ENCODE measurements around the gene NOTCH4. TPM values are rescaled to one million over a fixed set of nuclear protein-coding genes. Genes with fewer than 3 reads are reported as not detected.

The NOTCH4 gene
- total and polyA plus RNA-seq, 2 experiments from 2014 or later: 2.7 to 2.8 TPM

DNA sequence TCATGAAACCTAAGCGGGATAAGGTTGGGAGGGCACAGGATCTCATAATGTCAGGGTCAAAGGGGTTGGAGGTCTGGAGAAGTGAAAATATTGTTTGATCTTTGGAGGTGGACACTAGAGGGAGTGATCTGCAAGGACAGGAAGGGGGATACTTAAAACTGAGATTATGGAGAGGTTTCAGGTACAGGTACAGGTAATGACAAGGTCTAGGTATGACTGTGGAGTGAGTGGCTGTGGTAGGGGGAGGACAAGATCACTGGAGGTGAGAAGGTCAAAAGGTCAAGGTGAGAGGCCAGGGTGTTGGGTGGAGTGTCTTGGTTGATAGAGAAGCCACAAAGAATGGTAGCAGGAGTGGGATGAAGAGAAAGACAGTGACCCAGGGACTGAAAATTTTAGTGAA is 16.8 kb upstream of the NOTCH4 start (continued):
- TF ChIP-seq ZNF462 (CRISPR knock-in tag; IDR thresholded peaks at IDR 0.05): no peak
- TF ChIP-seq JUNB (IDR thresholded peaks at IDR 0.05; ENCODE audit: unreplicated experiment): no peak
- TF ChIP-seq EZH2phosphoT487 (IDR thresholded peaks at IDR 0.05; ENCODE audit: unreplicated experiment): no peak
- no peak for TF ChIP-seq ZNF331 (CRISPR knock-in tag; IDR thresholded peaks at IDR 0.05; ENCODE audit: low read depth)
- TF ChIP-seq NANOG (IDR thresholded peaks at IDR 0.05; ENCODE audit: borderline replicate concordance): no peak
- TF ChIP-seq, protein P1, sequence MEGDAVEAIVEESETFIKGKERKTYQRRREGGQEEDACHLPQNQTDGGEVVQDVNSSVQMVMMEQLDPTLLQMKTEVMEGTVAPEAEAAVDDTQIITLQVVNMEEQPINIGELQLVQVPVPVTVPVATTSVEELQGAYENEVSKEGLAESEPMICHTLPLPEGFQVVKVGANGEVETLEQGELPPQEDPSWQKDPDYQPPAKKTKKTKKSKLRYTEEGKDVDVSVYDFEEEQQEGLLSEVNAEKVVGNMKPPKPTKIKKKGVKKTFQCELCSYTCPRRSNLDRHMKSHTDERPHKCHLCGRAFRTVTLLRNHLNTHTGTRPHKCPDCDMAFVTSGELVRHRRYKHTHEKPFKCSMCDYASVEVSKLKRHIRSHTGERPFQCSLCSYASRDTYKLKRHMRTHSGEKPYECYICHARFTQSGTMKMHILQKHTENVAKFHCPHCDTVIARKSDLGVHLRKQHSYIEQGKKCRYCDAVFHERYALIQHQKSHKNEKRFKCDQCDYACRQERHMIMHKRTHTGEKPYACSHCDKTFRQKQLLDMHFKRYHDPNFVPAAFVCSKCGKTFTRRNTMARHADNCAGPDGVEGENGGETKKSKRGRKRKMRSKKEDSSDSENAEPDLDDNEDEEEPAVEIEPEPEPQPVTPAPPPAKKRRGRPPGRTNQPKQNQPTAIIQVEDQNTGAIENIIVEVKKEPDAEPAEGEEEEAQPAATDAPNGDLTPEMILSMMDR (conservative IDR thresholded peaks at IDR 0.05; ENCODE audit: low read depth in 2 of 2): no peak; a peak in 2 of 4 replicates
- TF ChIP-seq CREB1 (CRISPR knock-in tag; IDR thresholded peaks at IDR 0.05; ENCODE audit: low read depth): no peak
- no peak for TF ChIP-seq STAT1 (IDR thresholded peaks at IDR 0.05; ENCODE audit: unreplicated experiment)

DNA sequence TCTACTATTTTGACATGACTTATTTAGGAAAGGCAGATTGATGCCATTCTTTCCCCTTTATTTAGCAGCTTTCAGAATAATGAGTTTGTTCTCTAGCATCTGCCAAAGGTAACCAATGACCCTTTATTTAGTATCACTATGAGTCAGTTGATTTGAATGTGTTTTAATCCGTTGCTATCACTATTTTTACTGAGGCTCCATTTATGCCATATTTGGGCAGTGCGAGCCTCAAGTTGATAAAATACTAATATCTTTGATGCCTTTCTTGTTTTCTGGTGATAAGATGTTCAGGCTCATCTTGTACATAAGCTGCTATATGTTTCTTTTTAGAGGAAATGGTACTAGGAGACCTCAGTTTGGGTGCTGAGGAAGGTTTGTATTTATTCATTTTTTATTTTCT is 15.6 kb upstream of the NOTCH4 start:
- Mint-ChIP-seq H3K4me1 (no peaks in the 10 kb centered on the region), H3K9me3 (no peaks in the 10 kb centered on the region), H3K27me3 (ENCODE audit: insufficient read depth, low read depth, poor library complexity) (peaks cover 9% of the 10 kb centered on the region), H3K27ac (no peak overlapping the region), H3K36me3 (ENCODE audit: low read depth) (no peaks in the 10 kb centered on the region), H3K4me3 (no peak overlapping the region)
- Histone ChIP-seq H3K9me2 (ENCODE audit: insufficient read depth) (no peaks in the 10 kb centered on the region), H3K4me2 (no peak overlapping the region), H3K36me3 (ENCODE audit: insufficient read depth) (no peaks in the 10 kb centered on the region), H3K79me2 (replicated peaks; ENCODE audit: insufficient read depth) (no peaks in the 10 kb centered on the region), H3K27ac (ENCODE audit: low read depth) (no peak overlapping the region), H3F3A (replicated peaks; ENCODE audit: low read depth) (no peaks in the 10 kb centered on the region), H3K4me3 (no peak overlapping the region), H3K4me1 (ENCODE audit: insufficient read depth) (no peaks in the 10 kb centered on the region), H3K27me3 (ENCODE audit: insufficient read depth) (no peaks in the 10 kb centered on the region), H2AFZ (no peak overlapping the region), H4K20me1 (replicated peaks; ENCODE audit: insufficient read depth) (no peaks in the 10 kb centered on the region)
- no peak for ATAC-seq
- DNase-seq (ENCODE audit: low spot score): no peak
- no peak for TF ChIP-seq ZNF462 (CRISPR knock-in tag; IDR thresholded peaks at IDR 0.05)

All from GM23338 (cell line).